GM21723 (cell line): ENCODE data around the gene LRBA.
"Not testable (repeated sequence)": the region's sequence is repeated elsewhere in the genome, so short reads cannot be mapped to it uniquely, and the experiment has no call there.

ENCODE experiments used
- ATAC-seq: cut with Tn5 transposase; IDR thresholded peaks from one replicate; pipeline ENCODE4 v1.9.1; 2021; ENCODE audit warnings: mild to moderate bottlenecking, moderate library complexity; ENCODE audit not compliant: unreplicated experiment

The LRBA gene

DNA sequence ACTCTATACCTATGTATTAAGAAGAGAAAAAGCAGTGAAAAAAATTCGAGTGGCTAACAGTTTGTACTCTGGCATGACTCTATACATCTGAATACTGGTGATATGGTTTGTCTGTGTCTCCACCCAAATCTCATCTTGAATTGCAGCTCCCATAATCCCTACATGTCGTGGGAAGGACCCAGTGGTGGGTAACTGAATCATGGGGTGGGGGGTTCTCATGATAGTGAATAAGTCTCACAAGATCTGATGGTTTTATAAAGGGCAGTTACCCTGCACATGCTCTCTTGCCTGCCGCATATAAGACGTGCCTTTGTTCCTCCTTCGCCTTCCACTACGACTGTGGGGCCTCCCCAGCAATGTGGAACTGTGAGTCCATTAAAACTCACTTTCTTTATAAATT, 70.4 kb downstream of the LRBA start:
- no peak for ATAC-seq

DNA sequence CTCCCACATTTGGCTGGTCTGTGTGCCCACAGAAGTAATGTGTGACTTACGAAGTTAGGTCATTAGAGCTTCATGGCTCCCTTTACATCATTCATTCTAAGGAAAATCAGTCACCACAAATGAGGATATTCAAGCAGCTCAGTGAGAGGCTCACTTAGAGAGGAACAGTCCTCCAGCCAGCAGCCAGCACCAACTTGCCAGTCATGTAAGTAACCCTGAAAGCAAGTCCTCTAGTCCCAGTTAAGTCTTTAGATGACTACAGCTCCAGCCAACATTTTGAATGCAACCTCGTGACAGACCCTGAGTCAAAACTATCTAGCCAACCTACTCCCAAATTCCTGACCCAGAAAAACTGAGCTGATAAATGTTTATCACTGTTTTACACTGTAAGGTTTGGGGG, 71.3 kb downstream of the LRBA start:
- no peak for ATAC-seq

DNA sequence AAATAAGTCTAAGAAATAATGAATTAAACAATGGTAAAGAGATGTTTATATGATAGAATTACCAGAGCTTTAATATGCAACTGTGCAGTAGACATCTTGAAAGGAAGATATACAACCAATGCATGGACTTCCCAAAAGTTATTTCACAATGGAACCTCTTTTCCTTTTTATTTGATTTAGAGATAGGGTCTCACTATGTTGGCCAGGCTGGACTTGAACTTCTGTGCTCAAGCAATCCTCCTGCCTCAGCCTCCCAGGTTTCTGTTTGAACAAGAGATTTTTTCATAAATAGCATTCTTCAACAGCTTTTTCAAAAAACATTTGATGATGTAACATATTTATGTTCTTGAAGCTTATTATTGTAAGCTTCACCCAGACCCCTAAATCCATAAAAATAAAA, 72.0 kb downstream of the LRBA start:
- ATAC-seq = no peak

DNA sequence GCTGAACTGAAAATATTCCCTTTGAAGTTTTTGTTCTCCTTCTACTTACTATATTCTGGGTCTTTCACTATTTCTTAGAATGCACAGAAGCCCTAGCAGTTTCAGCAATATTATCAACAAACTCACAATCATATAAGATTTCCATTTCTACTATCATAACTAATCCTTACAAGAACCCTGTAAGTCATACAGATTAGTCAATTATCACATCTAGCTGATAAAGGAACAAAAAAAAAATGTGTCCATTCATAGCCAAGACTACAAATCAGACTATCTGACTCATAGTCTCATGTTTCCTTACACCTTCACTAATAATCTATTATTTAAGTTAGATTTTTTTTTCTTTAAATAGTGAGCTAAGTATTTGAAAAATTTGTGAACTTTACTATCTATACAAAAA, 72.5 kb downstream of the LRBA start:
- no peak for ATAC-seq

- no peak for ATAC-seq
Observed at GRCh38 chr4:150940123-150940522, 75.0 kb downstream of the LRBA start.

- no peak for ATAC-seq
Observed at GRCh38 chr4:150939530-150939929, 75.6 kb downstream of the LRBA start.

DNA sequence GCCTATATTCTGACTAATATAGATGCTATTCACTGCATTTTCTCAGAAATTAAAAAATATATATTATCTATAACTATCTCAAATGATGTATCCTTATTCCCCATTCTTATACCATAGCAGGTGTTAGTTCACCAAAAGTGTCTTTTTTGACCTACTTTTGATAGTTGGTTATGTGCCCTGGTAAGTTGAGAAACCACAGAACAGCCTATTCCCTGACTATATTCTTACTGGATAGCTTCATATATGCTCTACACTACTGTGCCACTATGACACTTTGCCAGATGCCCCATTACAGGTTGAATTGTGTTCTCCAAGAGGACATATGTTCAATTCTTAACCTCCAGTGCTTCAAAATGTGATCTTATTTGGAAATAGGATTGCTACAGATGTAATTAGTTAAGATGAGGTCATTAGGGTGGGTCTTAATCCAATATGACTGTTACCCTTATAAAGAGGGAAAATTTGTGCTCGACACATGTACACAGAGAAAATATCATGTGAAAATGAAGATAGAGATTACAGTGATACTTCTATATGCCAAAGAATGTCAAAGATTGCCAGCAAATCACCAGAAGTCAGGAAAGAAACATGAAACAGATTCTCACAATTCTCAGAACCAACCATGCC, 76.1 kb downstream of the LRBA start:
- no peak for ATAC-seq

GRCh38 chr4:150938417-150938816, 76.7 kb downstream of the LRBA start:
- ATAC-seq = no peak

- ATAC-seq = no peak
Observed at GRCh38 chr4:150934022-150934421, 81.1 kb downstream of the LRBA start.

GRCh38 chr4:150931796-150932195, 83.3 kb downstream of the LRBA start:
- no peak for ATAC-seq

DNA sequence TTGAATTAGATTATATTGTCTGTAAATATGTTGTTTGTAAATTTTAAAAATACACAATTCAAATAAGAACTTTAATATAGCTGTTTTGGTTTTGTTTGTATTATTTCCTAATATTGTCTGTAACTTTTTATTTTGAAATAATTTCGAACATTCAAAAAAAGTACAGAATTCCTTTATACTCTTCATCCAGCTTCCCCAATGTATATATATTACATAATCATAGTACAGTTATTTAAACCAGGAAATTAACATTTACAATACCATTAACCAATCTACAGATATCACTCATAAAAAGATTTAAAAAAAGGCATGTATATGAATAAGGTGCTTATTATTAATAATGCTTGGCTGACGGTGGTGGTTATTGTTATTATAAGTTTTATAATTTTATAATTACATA, 84.1 kb downstream of the LRBA start:
- ATAC-seq = no peak

DNA sequence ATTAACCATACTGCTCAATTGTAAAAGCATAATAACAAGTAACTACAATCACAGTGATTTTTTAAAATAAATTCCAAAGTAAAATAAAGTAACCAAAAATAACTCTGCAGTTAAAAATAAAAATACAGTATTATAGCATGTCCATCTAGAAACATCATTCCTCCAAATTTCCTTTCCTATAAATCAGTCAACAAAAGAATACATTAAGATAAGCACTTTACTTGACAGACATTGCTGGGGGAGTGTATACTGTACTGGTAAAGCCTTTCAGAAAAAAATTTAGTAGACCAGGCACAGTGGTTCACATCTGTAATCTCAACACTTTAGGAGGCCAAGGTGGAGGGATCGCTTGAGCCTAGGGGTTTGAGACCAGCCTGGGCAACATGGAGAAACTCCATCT, 91.1 kb downstream of the LRBA start:
- no peak for ATAC-seq

DNA sequence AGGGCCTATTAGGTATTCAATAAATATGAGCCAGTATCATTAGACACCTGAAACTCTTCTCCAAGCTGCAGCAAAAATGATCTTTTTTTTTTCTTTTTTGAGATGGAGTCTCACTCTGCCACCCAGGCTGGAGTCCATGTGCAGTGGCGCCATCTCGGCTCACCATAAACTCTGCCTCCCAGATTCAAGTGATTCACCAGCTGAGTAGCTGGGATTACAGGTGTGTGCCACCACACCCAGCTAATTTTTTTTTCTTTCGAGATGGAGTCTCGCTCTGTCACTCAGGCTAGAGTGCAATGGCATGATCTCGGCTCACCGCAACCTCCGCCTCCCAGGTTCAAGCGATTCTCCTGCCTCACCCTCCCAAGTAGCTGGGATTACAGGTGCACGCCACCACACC, 93.6 kb downstream of the LRBA start:
- ATAC-seq = not testable (repeated sequence)

DNA sequence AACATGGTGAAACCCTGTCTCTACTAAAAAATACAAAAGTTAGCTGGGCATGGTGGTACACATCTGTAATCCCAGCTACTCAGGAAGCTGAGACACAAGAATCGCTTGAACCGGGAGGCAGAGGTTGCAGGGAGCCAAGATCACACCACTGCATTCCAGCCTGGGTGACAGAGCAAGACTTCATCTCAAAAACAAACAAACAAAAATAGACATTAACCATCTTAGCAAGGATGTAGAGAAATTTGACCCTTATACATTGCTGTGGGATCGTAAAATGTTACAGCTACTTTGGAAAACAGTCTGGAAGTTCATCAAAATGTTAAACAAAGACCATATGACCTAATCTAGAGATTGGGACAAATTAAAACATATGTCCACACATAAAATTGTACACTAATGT, 96.5 kb downstream of the LRBA start:
- not testable (repeated sequence) for ATAC-seq

- ATAC-seq = no peak
Observed at GRCh38 chr4:150911326-150911725, 103.8 kb downstream of the LRBA start.

- ATAC-seq = no peak
Observed at GRCh38 chr4:150909116-150909515, 106.0 kb downstream of the LRBA start.

GRCh38 chr4:150906987-150907633, 108.0 kb downstream of the LRBA start:
- no peak for ATAC-seq

DNA sequence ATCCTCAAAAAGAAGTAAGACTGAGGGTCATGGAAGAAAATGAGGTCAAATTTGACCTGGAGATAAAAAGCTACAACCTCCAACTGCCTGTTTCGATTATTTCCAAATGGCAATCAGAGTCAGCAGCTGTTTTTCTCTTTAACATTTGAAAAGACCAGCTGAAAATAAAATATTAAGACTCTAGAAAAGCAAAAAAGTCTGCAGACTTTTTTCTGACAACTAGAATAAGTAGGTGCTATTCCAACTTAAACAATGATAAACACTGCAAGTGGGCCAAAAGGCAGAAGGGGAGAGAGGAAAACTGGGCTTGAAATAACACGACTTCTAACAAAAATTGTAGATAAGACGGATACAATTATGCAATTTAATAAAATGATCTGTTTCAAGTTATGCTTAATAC, 110.4 kb downstream of the LRBA start:
- no peak for ATAC-seq

DNA sequence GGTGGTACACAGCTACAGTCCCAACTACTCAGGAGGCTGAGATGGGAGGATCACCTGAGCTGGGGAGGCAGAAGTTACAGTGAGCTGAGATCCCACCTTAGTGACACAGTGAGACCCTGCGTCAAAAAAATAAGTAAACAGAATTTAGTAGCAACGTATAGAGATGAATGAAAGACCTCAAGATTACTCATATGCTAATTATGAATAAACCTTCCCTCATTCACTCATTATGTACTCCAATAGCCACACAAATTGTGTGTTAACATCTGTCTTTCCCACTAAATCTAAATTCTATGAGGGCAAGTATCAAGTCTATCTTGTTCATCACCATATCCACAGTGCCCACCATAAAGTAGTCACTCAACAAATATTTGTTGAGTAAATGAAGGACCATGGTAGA, 111.5 kb downstream of the LRBA start:
- ATAC-seq = no peak

- ATAC-seq = no peak
Observed at GRCh38 chr4:150896497-150896896, 118.6 kb downstream of the LRBA start.

GRCh38 chr4:150890246-150890645, 124.8 kb downstream of the LRBA start:
- ATAC-seq = no peak

GRCh38 chr4:150889306-150889705, 125.8 kb downstream of the LRBA start:
- no peak for ATAC-seq

GRCh38 chr4:150888625-150889024, 126.5 kb downstream of the LRBA start:
- ATAC-seq = no peak
